ENCODE data around the gene CWF19L1. TPM values are rescaled to one million over a fixed set of nuclear protein-coding genes. Genes with fewer than 3 reads are reported as not detected.

Gene CWF19L1
- total and polyA plus RNA-seq, 7 donors, result 13.8 to 23.4 (median 15.3) TPM

DNA sequence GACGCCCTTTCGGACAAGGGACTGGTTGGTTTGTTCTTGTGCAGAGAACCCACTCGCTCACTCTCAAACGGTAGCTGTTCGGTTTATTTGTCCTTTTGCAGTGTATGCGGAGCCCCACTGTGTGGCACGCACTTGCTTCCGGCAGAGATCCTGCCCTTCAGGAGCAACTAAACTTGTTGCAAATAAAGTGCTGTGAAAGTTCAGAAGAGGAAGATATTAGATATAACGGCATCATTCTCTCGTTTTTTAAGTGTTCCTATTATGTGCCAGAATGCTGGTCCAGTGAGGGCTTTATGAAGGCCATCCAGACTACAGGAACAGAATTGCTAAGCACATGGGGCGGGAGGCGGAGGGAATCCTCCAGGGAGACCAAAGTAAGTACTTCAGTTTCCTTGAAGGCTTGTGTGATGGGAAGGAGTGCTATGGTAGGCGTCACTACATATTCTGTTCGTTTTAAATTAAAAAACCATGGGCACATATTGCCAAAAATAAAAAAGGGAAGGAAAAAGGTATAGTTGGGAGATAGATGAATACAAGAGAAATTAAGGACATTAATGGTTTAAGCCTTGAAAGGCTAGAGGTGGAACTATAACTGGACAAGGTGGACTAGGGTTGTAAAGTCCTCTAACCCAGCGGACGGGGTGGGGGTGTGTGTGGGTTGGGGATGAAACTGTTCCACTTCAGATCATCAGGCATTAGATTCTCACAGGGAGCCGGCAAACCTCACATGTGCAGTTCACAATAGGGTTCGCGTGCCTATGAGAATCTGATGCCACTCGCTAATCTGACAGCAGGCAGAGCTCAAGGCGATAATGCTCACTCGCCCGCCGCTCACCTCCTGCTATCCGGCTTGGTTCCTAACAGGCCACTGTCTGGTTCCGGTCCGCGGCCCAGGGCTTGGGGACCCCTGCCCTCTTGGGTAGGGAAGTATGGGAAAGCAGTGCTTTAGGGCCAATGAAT lies 80.9 kb downstream of the CWF19L1 start:
- peak overlapping the region; percentile 81 to 87 (median 82) for H3K27ac ChIP-seq
- H3K9me3 ChIP-seq, result no peaks in the 10 kb centered on the region
- H3K4me1 ChIP-seq, result peaks cover 0 to 26% (median 23%) of the 10 kb centered on the region in 4 donors
- WGBS, 2 donors, result 26 to 37% methylated on average over 28 of the region's 28 CpGs
- no peaks in the 10 kb centered on the region for H3K27me3 ChIP-seq
- H3K4me3 ChIP-seq, result peak overlapping the region; percentile 72 to 90 (median 85)
- peaks cover 0 to 45% (median 17%) of the 10 kb centered on the region in 4 donors for H3K36me3 ChIP-seq
- peak; percentile 72 for DNase-seq
- TF ChIP-seq POLR2AphosphoS5 (IDR thresholded peaks at IDR 0.05) (no peak), POLR2A (IDR thresholded peaks at IDR 0.05) (no peak), EP300 (IDR thresholded peaks at IDR 0.05) (no peak), CTCF (IDR thresholded peaks at IDR 0.05) (no peak)
- intact Hi-C loops (cut with DNase I), result loop anchor here (2.0 to 10.0 kb wide), 3 partner anchors 40 to 342 kb away; partner anchors contain the start of gene CWF19L1

- Histone ChIP-seq H3K27ac (peak within 1 kb of the TSS; percentile 81 to 87 (median 82)), H3K9me3 (no peaks in the 10 kb centered on the region), H3K4me3 (peak within 1 kb of the TSS; percentile 72 to 90 (median 85)), H3K4me1 (peaks cover 0 to 26% (median 23%) of the 10 kb centered on the region in 4 donors), H3K36me3 (peaks cover 0 to 36% (median 8%) of the 10 kb centered on the region in 4 donors), H3K27me3 (no peaks in the 10 kb centered on the region)
- 0% methylated on average over 65 of the region's 65 CpGs for whole genome bisulfite sequencing, 2 donors
- DNase-seq, result peak; percentile 95
- TF ChIP-seq POLR2A (IDR thresholded peaks at IDR 0.05) (peak; percentile 11 to 31), EP300 (IDR thresholded peaks at IDR 0.05) (peak in 1 of 4 donors; percentile 61), CTCF (IDR thresholded peaks at IDR 0.05) (no peak), POLR2AphosphoS5 (IDR thresholded peaks at IDR 0.05) (peak; percentile 36 to 76 (median 70))
- intact Hi-C loops (cut with DNase I), result loop anchor here (2.0 to 10.0 kb wide), 3 partner anchors 41 to 341 kb away; partner anchors contain the start of gene CWF19L1
These were observed 81.8 kb downstream of the CWF19L1 start, which contains the start of gene ERLIN1 for GRCh38 chr10:100185364-100186252. Gene ERLIN1, minus strand, starts transcription at chr10:100186029. Its CDS starts 403 bp downstream, at chr10:100185626.

GRCh38 chr10:100184840-100185239 lies 82.6 kb downstream of the CWF19L1 start:
- intact Hi-C loops (cut with DNase I), result loop anchor here (5.0 to 10.0 kb wide), 2 partner anchors 82 to 340 kb away; partner anchors contain the start of gene CWF19L1
- Histone ChIP-seq H3K4me1 (peaks cover 0 to 26% (median 23%) of the 10 kb centered on the region in 4 donors), H3K9me3 (no peaks in the 10 kb centered on the region), H3K27me3 (no peaks in the 10 kb centered on the region), H3K27ac (peak overlapping the region; percentile 81 to 87 (median 82)), H3K4me3 (peak overlapping the region; percentile 72 to 90 (median 85)), H3K36me3 (peaks cover 0 to 35% (median under 1%) of the 10 kb centered on the region in 4 donors)
- 1 to 3% methylated on average over 4 of the region's 4 CpGs for WGBS, 2 donors
- DNase-seq, result no peak
- TF ChIP-seq CTCF (IDR thresholded peaks at IDR 0.05) (no peak), POLR2A (IDR thresholded peaks at IDR 0.05) (no peak), POLR2AphosphoS5 (IDR thresholded peaks at IDR 0.05) (no peak), EP300 (IDR thresholded peaks at IDR 0.05) (no peak)

GRCh38 chr10:100184426-100184825 lies 83.0 kb downstream of the CWF19L1 start:
- Histone ChIP-seq H3K4me1 (peaks cover 0 to 26% (median 23%) of the 10 kb centered on the region in 4 donors), H3K4me3 (peak overlapping the region in 3 of 4 donors; percentile 72 to 90 (median 89)), H3K36me3 (peaks cover 0 to 35% (median 0%) of the 10 kb centered on the region in 4 donors), H3K9me3 (no peaks in the 10 kb centered on the region), H3K27ac (peak overlapping the region in 3 of 4 donors; percentile 81 to 87 (median 82)), H3K27me3 (no peaks in the 10 kb centered on the region)
- DNase-seq, result no peak
- TF ChIP-seq EP300 (IDR thresholded peaks at IDR 0.05) (no peak), POLR2AphosphoS5 (IDR thresholded peaks at IDR 0.05) (no peak), POLR2A (IDR thresholded peaks at IDR 0.05) (no peak), CTCF (IDR thresholded peaks at IDR 0.05) (no peak)
- 10 to 19% methylated on average over 1 of the region's 1 CpG for WGBS, 2 donors
- intact Hi-C loops (cut with DNase I), result loop anchor here (10.0 kb wide), 1 partner anchor 340 kb away; no protein-coding TSS in a partner anchor

Measured in sigmoid colon (tissue), 7 donors.